HepG2 (cell line): Measurements from ENCODE around the gene TPX2. TPM values are rescaled to one million over a fixed set of nuclear protein-coding genes. Genes with fewer than 3 reads are reported as not detected.

Experiments
- BHLHE40 ChIP-seq: IDR thresholded peaks from 2 replicates; pipeline ENCODE4 v1.6.1; 2011; ENCODE audit warnings: low read length, improper control_type of control experiment
- KAT7 ChIP-seq: IDR thresholded peaks from 2 replicates; pipeline ENCODE4 v1.6.1; 2018; ENCODE audit warnings: borderline replicate concordance, missing compliant biosample characterization
- KDM4B ChIP-seq: sonication (generic); formaldehyde crosslinking; IDR thresholded peaks from 2 replicates; pipeline ENCODE4 v1.4.0; 2020; ENCODE audit warnings: missing genetic modification reagents
- NCOA2 ChIP-seq: sonication (generic); formaldehyde crosslinking; IDR thresholded peaks from 2 replicates; pipeline ENCODE4 v1.8.0; 2022; ENCODE audit warnings: inconsistent platforms
- NFAT5 ChIP-seq: sonication (generic); formaldehyde crosslinking; IDR thresholded peaks from 2 replicates; pipeline ENCODE4 v1.4.0; 2020; ENCODE audit warnings: missing genetic modification reagents
- POLR2A ChIP-seq, 2 experiments: IDR thresholded peaks; 2 replicates each; pipeline ENCODE4 v1.6.1; 2011; ENCODE audit warnings: low read depth in 2 of 2, low read length in 2 of 2, mild to moderate bottlenecking in 1 of 2, moderate library complexity in 1 of 2; ENCODE audit not compliant: insufficient read depth in 1 of 2
- SAP130 ChIP-seq: IDR thresholded peaks from 2 replicates; pipeline ENCODE4 v1.6.1; 2016; ENCODE audit warnings: low read depth
- STAT5B ChIP-seq: sonication (generic); formaldehyde crosslinking; IDR thresholded peaks from 2 replicates; pipeline ENCODE4 v1.4.0; 2020; ENCODE audit warnings: missing genetic modification reagents
- THAP11 ChIP-seq: IDR thresholded peaks from 2 replicates; pipeline ENCODE4 v1.6.1; 2016; ENCODE audit warnings: missing biosample characterization, missing genetic modification reagents
- ZEB1 ChIP-seq: IDR thresholded peaks from 2 replicates; pipeline ENCODE4 v1.6.1; 2012; ENCODE audit warnings: mild to moderate bottlenecking, low read depth, inconsistent platforms; ENCODE audit not compliant: insufficient replicate concordance
- ZFP1 ChIP-seq: IDR thresholded peaks from 2 replicates; pipeline ENCODE4 v1.6.1; 2016
- ZNF136 ChIP-seq: sonication (generic); formaldehyde crosslinking; IDR thresholded peaks from 2 replicates; pipeline ENCODE4 v1.8.1; 2022; ENCODE audit warnings: low read depth, mild to moderate bottlenecking, moderate library complexity, missing genetic modification reagents
- ZNF431 ChIP-seq: sonication (generic); formaldehyde crosslinking; IDR thresholded peaks from 2 replicates; pipeline ENCODE4 v1.9.0; 2022; ENCODE audit warnings: missing genetic modification reagents, low read depth, mild to moderate bottlenecking, borderline replicate concordance
- ZNF501 ChIP-seq: sonication (generic); formaldehyde crosslinking; IDR thresholded peaks from 2 replicates; pipeline ENCODE4 v1.5.1; 2020; ENCODE audit warnings: mild to moderate bottlenecking, moderate library complexity, missing genetic modification reagents
- ZNF713 ChIP-seq: sonication (generic); formaldehyde crosslinking; IDR thresholded peaks from 2 replicates; pipeline ENCODE4 v1.4.0; 2020; ENCODE audit warnings: mild to moderate bottlenecking, missing genetic modification reagents
- ZNF775 ChIP-seq: sonication (generic); formaldehyde crosslinking; IDR thresholded peaks from 2 replicates; pipeline ENCODE4 v1.4.0; 2020; ENCODE audit warnings: missing genetic modification reagents, mild to moderate bottlenecking, moderate library complexity, borderline replicate concordance
- ZNF879 ChIP-seq: sonication (generic); formaldehyde crosslinking; IDR thresholded peaks from 2 replicates; pipeline ENCODE4 v1.8.1; 2023; ENCODE audit warnings: missing genetic modification reagents
- ZSCAN20 ChIP-seq: sonication (generic); formaldehyde crosslinking; IDR thresholded peaks from 2 replicates; pipeline ENCODE4 v1.4.0; 2020; ENCODE audit warnings: missing genetic modification reagents, mild to moderate bottlenecking, borderline replicate concordance
- polyA plus RNA-seq, 8 experiments: library from polyadenylated mRNA; depleted of rRNA in 3 of 8; stranded (reverse) in 7 of 8; unstranded in 1 of 8; fragments of >200 nt; fragmentation: Illumina TruSeq in 4 of 8; extraction: Trizol in 4 of 8; gene quantifications; 2 replicates each; pipeline versions ENCODE4 v1.2.1 to v1.2.3, GENCODE V29; 2011 to 2016; ENCODE audit warnings: low read depth in 4 of 8, missing spikeins in 1 of 8, mixed read lengths in 1 of 8; ENCODE audit not compliant: insufficient read depth in 1 of 8
- total RNA-seq, 5 experiments: library from RNA; depleted of rRNA; stranded (reverse); fragments of >200 nt; fragmentation: Illumina TruSeq; extraction: Trizol; gene quantifications; 2 replicates each; pipeline ENCODE4 v1.2.3, GENCODE V29; 2016; ENCODE audit warnings: low read depth in 1 of 5
- TF ChIP-seq, protein P1 (sequence below): sonication (generic); formaldehyde crosslinking; conservative IDR thresholded peaks from 2 replicates; pipeline ENCODE4 v1.8.0; 2022; ENCODE audit warnings: low read depth, missing genetic modification reagents

The TPX2 gene
- total and polyA plus RNA-seq, 2 of the 13 experiments (the other 11 are each of a cell fraction or from before 2014, with no cell fraction given): 34.3 to 124 TPM

DNA sequence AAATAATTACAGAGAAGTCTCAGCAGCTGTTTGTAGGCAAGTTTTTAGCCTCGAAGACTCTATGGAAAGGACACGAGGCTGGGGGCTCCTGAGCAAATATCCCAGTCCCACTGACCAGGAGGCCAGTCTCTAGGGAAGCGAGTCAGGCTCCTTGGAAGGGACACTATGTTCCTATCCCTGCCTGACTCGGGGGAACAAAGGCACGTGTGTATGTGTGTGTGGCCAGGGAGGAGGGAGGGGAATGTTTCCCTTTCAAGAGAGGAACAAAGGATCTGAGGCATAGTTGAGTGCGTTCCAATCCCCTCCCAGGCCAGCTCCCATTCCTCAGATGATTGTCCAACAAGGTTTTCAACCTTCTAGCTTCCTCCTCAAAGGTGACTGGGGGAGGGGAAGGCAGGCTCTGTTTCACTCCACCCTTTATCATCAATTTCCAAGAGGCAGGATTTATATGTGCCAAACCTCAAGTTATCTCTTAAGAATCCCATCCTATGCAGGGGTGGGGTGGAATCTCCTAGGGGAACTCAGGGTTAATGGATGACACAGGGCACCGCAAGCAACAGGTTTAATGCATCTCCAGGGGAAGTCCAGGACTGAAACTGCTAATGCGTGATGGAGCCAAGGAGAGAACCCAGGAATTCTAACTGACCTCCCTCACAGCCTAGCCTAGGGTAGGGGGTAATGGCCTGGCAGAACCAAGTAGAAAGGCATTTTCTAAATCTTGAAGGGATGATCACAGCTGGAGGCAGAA, 26.4 kb upstream of the TPX2 start (continued):
- TF ChIP-seq, protein P1, sequence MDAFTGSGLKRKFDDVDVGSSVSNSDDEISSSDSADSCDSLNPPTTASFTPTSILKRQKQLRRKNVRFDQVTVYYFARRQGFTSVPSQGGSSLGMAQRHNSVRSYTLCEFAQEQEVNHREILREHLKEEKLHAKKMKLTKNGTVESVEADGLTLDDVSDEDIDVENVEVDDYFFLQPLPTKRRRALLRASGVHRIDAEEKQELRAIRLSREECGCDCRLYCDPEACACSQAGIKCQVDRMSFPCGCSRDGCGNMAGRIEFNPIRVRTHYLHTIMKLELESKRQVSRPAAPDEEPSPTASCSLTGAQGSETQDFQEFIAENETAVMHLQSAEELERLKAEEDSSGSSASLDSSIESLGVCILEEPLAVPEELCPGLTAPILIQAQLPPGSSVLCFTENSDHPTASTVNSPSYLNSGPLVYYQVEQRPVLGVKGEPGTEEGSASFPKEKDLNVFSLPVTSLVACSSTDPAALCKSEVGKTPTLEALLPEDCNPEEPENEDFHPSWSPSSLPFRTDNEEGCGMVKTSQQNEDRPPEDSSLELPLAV (CRISPR knock-in tag): no peak
- TF ChIP-seq ZFP1 (CRISPR knock-in tag) (0 out of 2 replicates have a peak, but pooled peaks have one; percentile 23), POLR2A (IDR thresholded peaks at IDR 0.05; ENCODE audit: insufficient read depth in 1 of 2, low read depth in 2 of 2, low read length in 2 of 2) (peak in 1 of 2 experiments; percentile 39; a peak in 1 of 4 replicates), THAP11 (CRISPR knock-in tag) (no peak; the same call in 1 of the 2 replicates), NCOA2 (CRISPR knock-in tag) (peak; percentile 95), ZNF879 (CRISPR knock-in tag) (no peak), ZNF501 (CRISPR knock-in tag) (peak; percentile 71; the same call in 1 of the 2 replicates), ZNF431 (CRISPR knock-in tag) (0 out of 2 replicates have a peak, but pooled peaks have one; percentile 3), SAP130 (CRISPR knock-in tag) (peak; percentile 89), ZNF136 (0 out of 2 replicates have a peak, but pooled peaks have one; percentile 48), NFAT5 (CRISPR knock-in tag) (no peak), ZNF713 (CRISPR knock-in tag) (peak; percentile 67; the same call in 1 of the 2 replicates), STAT5B (CRISPR knock-in tag) (no peak), KDM4B (CRISPR knock-in tag) (peak; percentile 69; the same call in 1 of the 2 replicates), KAT7 (CRISPR knock-in tag) (peak; percentile 23; the same call in 1 of the 2 replicates), ZEB1 (peak; percentile 19), ZNF775 (CRISPR knock-in tag) (0 out of 2 replicates have a peak, but pooled peaks have one; percentile 42), BHLHE40 (peak; percentile 97), ZSCAN20 (no peak)
